H1 (cell line): ENCODE data around the gene AOPEP. TPM values are rescaled to one million over a fixed set of nuclear protein-coding genes. Genes with fewer than 3 reads are reported as not detected.

Experiments used
- CTCF ChIA-PET: fragments of 300-600 bp; sonication (Branson Sonifier 250); formaldehyde crosslinking; loops from one replicate; lab custom pipeline; 2021; ENCODE audit not compliant: partially characterized antibody; lab: Charles Lee
- POLR2A ChIA-PET: fragments of 300-600 bp; sonication (Branson Sonifier 250); formaldehyde crosslinking; loops from one replicate; lab custom pipeline; 2021; ENCODE audit warnings: inconsistent platforms; ENCODE audit not compliant: partially characterized antibody; lab: Charles Lee
- DNase-seq, 2 experiments: peaks; one replicate each; pipeline versions ENCODE4 v3.0.0 to v3.0.0-alpha.2; 2010 to 2022; ENCODE audit warnings: low spot score in 2 of 2, low read depth in 1 of 2, mixed read lengths in 1 of 2
- FAIRE-seq: peaks from 2 replicates; lab custom pipeline; 2011; peaks lifted over from hg19 to GRCh38; lab: Jason Lieb, UNC
- H2AFZ ChIP-seq: 2 replicates; pipeline ENCODE4 v1.8.1; 2012; ENCODE audit warnings: low read length, inconsistent platforms
- H2AK5ac ChIP-seq: 2 replicates; pipeline ENCODE4 v1.6.1; 2013; ENCODE audit warnings: low read depth, low read length
- H2BK120ac ChIP-seq: replicated peaks from 2 replicates; pipeline ENCODE3; 2013; ENCODE audit warnings: low read depth, low read length, inconsistent platforms
- H2BK12ac ChIP-seq: 2 replicates; pipeline ENCODE4 v1.6.1; 2013; ENCODE audit warnings: low read depth, low read length
- H2BK15ac ChIP-seq: 2 replicates; pipeline ENCODE4 v1.6.1; 2013; ENCODE audit warnings: low read length
- H2BK20ac ChIP-seq: 2 replicates; pipeline ENCODE4 v1.6.1; 2013; ENCODE audit warnings: low read length
- H2BK5ac ChIP-seq: 2 replicates; pipeline ENCODE4 v1.6.1; 2013; ENCODE audit warnings: low read depth, low read length
- H3K14ac ChIP-seq: 2 replicates; pipeline ENCODE4 v1.6.1; 2013; ENCODE audit warnings: inconsistent platforms; ENCODE audit not compliant: insufficient read length
- H3K18ac ChIP-seq: 2 replicates; pipeline ENCODE4 v1.6.1; 2013; ENCODE audit warnings: low read length; ENCODE audit errors: extremely low read depth
- H3K23ac ChIP-seq: 2 replicates; pipeline ENCODE4 v1.6.1; 2013; ENCODE audit warnings: inconsistent platforms; ENCODE audit not compliant: insufficient read length
- H3K23me2 ChIP-seq: 2 replicates; pipeline ENCODE4 v1.6.1; 2013; ENCODE audit warnings: low read depth, low read length
- H3K27ac ChIP-seq: 2 replicates; pipeline ENCODE4 v1.6.1; 2011; ENCODE audit warnings: low read depth, low read length, inconsistent platforms
- H3K27me3 ChIP-seq, 4 experiments: replicated peaks in 1 of 4; 1 replicate in 1 of 4; 2 replicates in 3 of 4; pipeline versions ENCODE4 v1.6.1 to v1.8.1; 2011 to 2013; ENCODE audit warnings: low read length in 3 of 4, mild to moderate bottlenecking in 3 of 4, inconsistent platforms in 2 of 4, mixed read lengths in 2 of 4, moderate library complexity in 1 of 4; ENCODE audit not compliant: control insufficient read depth in 3 of 4, insufficient read depth in 3 of 4; ENCODE audit errors: extremely low read depth in 1 of 4
- H3K36me3 ChIP-seq, 4 experiments: 2 replicates each; pipeline versions ENCODE4 v1.6.1 to v1.8.1; 2011 to 2013; ENCODE audit warnings: mild to moderate bottlenecking in 4 of 4, low read length in 3 of 4, moderate library complexity in 2 of 4, control low read depth in 1 of 4, inconsistent platforms in 1 of 4; ENCODE audit not compliant: insufficient read depth in 4 of 4, control insufficient read depth in 2 of 4
- H3K4ac ChIP-seq: replicated peaks from 2 replicates; pipeline ENCODE3; 2013; ENCODE audit warnings: low read length, low read depth, mixed read lengths, inconsistent platforms; ENCODE audit not compliant: insufficient read length
- H3K4me1 ChIP-seq, 4 experiments: replicated peaks in 1 of 4; 1 replicate in 1 of 4; 2 replicates in 3 of 4; pipeline versions ENCODE4 v1.6.1 to v1.8.1; 2011 to 2013; ENCODE audit warnings: low read length in 3 of 4, inconsistent platforms in 2 of 4, mixed read lengths in 1 of 4; ENCODE audit not compliant: insufficient read depth in 4 of 4, control insufficient read depth in 3 of 4
- H3K4me2 ChIP-seq, 2 experiments: 2 replicates each; pipeline versions ENCODE4 v1.6.1 to v1.8.1; 2011 to 2013; ENCODE audit warnings: low read depth in 2 of 2, low read length in 2 of 2, control low read depth in 1 of 2, inconsistent platforms in 1 of 2, mild to moderate bottlenecking in 1 of 2; ENCODE audit not compliant: insufficient read depth in 1 of 2
- H3K4me3 ChIP-seq, 4 experiments: fragments of 200-600, 300-600 bp in 1 of 4; sonication (generic), shearing (Covaris generic), sonication (Bioruptor Twin) in 1 of 4; 2 replicates each; pipeline versions ENCODE4 v1.5.1 to v1.8.1; 2011 to 2016; ENCODE audit warnings: low read length in 4 of 4, low read depth in 3 of 4, control low read depth in 2 of 4, inconsistent platforms in 2 of 4, mild to moderate bottlenecking in 2 of 4, mixed read lengths in 1 of 4, moderate library complexity in 1 of 4; ENCODE audit not compliant: insufficient read depth in 2 of 4; ENCODE audit errors: extremely low read depth in 1 of 4
- H3K56ac ChIP-seq: replicated peaks from 2 replicates; pipeline ENCODE3; 2013; ENCODE audit warnings: low read depth, mild to moderate bottlenecking, mixed read lengths, low read length, inconsistent platforms; ENCODE audit not compliant: insufficient read length
- H3K79me1 ChIP-seq: 2 replicates; pipeline ENCODE4 v1.6.1; 2013; ENCODE audit warnings: low read depth, low read length, control low read depth
- H3K79me2 ChIP-seq, 2 experiments: 2 replicates each; pipeline versions ENCODE4 v1.6.1 to v1.8.1; 2012 to 2013; ENCODE audit warnings: low read length in 2 of 2, mild to moderate bottlenecking in 2 of 2, inconsistent platforms in 1 of 2; ENCODE audit not compliant: insufficient read depth in 2 of 2, control insufficient read depth in 1 of 2
- H3K9ac ChIP-seq, 4 experiments: replicated peaks in 1 of 4; 1 replicate in 1 of 4; 2 replicates in 3 of 4; pipeline versions ENCODE4 v1.6.1 to v1.8.1; 2011 to 2013; ENCODE audit warnings: low read depth in 3 of 4, low read length in 3 of 4, control low read depth in 2 of 4, mild to moderate bottlenecking in 2 of 4, moderate library complexity in 2 of 4, inconsistent platforms in 1 of 4; ENCODE audit errors: extremely low read depth in 1 of 4
- H3K9me3 ChIP-seq, 2 experiments: 2 replicates each; pipeline versions ENCODE4 v1.6.1 to v1.8.1; 2012 to 2013; ENCODE audit warnings: mild to moderate bottlenecking in 2 of 2, moderate library complexity in 2 of 2, control low read depth in 1 of 2, inconsistent platforms in 1 of 2, low read depth in 1 of 2, low read length in 1 of 2, mixed read lengths in 1 of 2; ENCODE audit not compliant: insufficient read depth in 2 of 2
- H4K20me1 ChIP-seq, 2 experiments: replicated peaks in 1 of 2; 2 replicates each; pipeline versions ENCODE3 to v1.8.1; 2011 to 2013; ENCODE audit warnings: inconsistent platforms in 2 of 2, low read length in 2 of 2, mild to moderate bottlenecking in 1 of 2; ENCODE audit not compliant: insufficient read depth in 2 of 2, control insufficient read depth in 1 of 2
- H4K5ac ChIP-seq: 2 replicates; pipeline ENCODE4 v1.6.1; 2013; ENCODE audit warnings: low read length, low read depth, mixed read lengths, inconsistent platforms; ENCODE audit not compliant: insufficient read length
- H4K8ac ChIP-seq: 2 replicates; pipeline ENCODE4 v1.8.0; 2013; ENCODE audit warnings: mild to moderate bottlenecking, moderate library complexity, low read length, inconsistent platforms; ENCODE audit not compliant: insufficient read depth; ENCODE audit errors: extremely low read depth
- H4K91ac ChIP-seq: replicated peaks from 2 replicates; pipeline ENCODE3; 2013; ENCODE audit warnings: low read length, mixed read lengths, inconsistent platforms; ENCODE audit not compliant: insufficient read length
- EP300 ChIP-seq, 2 experiments: IDR thresholded peaks; 1 replicate in 1 of 2; 2 replicates in 1 of 2; pipeline ENCODE4 v1.6.1; 2011 to 2012; ENCODE audit warnings: low read depth in 2 of 2, low read length in 2 of 2, mild to moderate bottlenecking in 2 of 2, borderline replicate concordance in 1 of 2, inconsistent platforms in 1 of 2, moderate library complexity in 1 of 2
- FOSL1 ChIP-seq: IDR thresholded peaks from 2 replicates; pipeline ENCODE4 v1.6.1; 2011; ENCODE audit warnings: mild to moderate bottlenecking, low read depth, low read length, moderate library complexity; ENCODE audit not compliant: insufficient read depth
- HDAC6 ChIP-seq: IDR thresholded peaks from one replicate; pipeline ENCODE4 v1.7.1; 2012; ENCODE audit warnings: low read depth, mild to moderate bottlenecking, inconsistent platforms, low read length, moderate library complexity
- KDM1A ChIP-seq: fragments of 200-600, 300-600 bp; sonication (generic); IDR thresholded peaks from 2 replicates; pipeline ENCODE4 v1.7.1; 2016; ENCODE audit warnings: mild to moderate bottlenecking, low read length, borderline replicate concordance
- MAFK ChIP-seq: IDR thresholded peaks from 2 replicates; pipeline ENCODE4 v1.6.1; 2012; ENCODE audit warnings: low read depth, mild to moderate bottlenecking, improper control_type of control experiment, low read length
- POU5F1 ChIP-seq: IDR thresholded peaks from 2 replicates; pipeline ENCODE4 v1.6.1; 2011; ENCODE audit warnings: low read depth, mild to moderate bottlenecking, low read length, moderate library complexity
- RFX5 ChIP-seq: IDR thresholded peaks from 2 replicates; pipeline ENCODE4 v1.6.1; 2011; ENCODE audit warnings: low read depth, low read length, improper control_type of control experiment, borderline replicate concordance
- SP4 ChIP-seq: IDR thresholded peaks from 2 replicates; pipeline ENCODE4 v1.6.1; 2012; ENCODE audit warnings: low read length, inconsistent platforms
- YY1 ChIP-seq: IDR thresholded peaks from 2 replicates; pipeline ENCODE4 v1.6.1; 2011; ENCODE audit warnings: low read depth, mild to moderate bottlenecking, low read length
- WGBS, 2 experiments: shearing (Covaris generic) in 1 of 2; methylation state at CpG; one replicate each; pipeline versions ENCODE4 v1.1.6 to v1.1.7; 2013 to 2015; ENCODE audit warnings: low lambda C conversion rate in 2 of 2, mixed read lengths in 2 of 2, inconsistent platforms in 1 of 2, low coverage in 1 of 2, missing lambda C conversion rate in 1 of 2; ENCODE audit not compliant: insufficient replicate concordance in 2 of 2, insufficient coverage in 1 of 2, insufficient read length in 1 of 2; ENCODE audit errors: extremely low coverage in 1 of 2, missing lambda C conversion rate in 1 of 2; 5-methylcytosine and 5-hydroxymethylcytosine counted together
- polyA plus RNA-seq, 7 experiments: library from polyadenylated mRNA; depleted of rRNA in 3 of 7; stranded (reverse) in 5 of 7; unstranded in 2 of 7; fragments of >200 nt in 5 of 7; fragments of 200-250 nt in 2 of 7; gene quantifications; 1 replicate in 5 of 7; 2 replicates in 1 of 7; 4 replicates in 1 of 7; pipeline versions ENCODE4 v1.2.1 to v1.2.3, GENCODE V29; 2011 to 2013; ENCODE audit warnings: missing spikeins in 2 of 7, mixed read lengths in 2 of 7
- total RNA-seq: library from RNA; stranded (reverse); fragmentation: NEBNext Ultra II Directional; extraction: Animal tissue kit (Norgen Biotek cat#: 25700); gene quantifications from 2 replicates; pipeline ENCODE4 v1.2.1, GENCODE V29; 2021
- TF ChIP-seq, protein P1 (sequence below): IDR thresholded peaks from 2 replicates; pipeline ENCODE4 v1.6.1; 2012; ENCODE audit warnings: inconsistent platforms
- TF ChIP-seq, protein P2 (sequence below), 3 experiments: IDR thresholded peaks; 1 replicate in 2 of 3; 2 replicates in 1 of 3; pipeline versions ENCODE4 v1.5.1 to v1.6.1; 2011; ENCODE audit warnings: low read length in 3 of 3, mild to moderate bottlenecking in 3 of 3, inconsistent platforms in 2 of 3, low read depth in 1 of 3, moderate library complexity in 1 of 3; ENCODE audit not compliant: insufficient read depth in 1 of 3; ENCODE audit errors: control extremely low read depth in 1 of 3

AOPEP gene
- total and polyA plus RNA-seq, 2 of the 8 experiments (the other 6 are each of a cell fraction or from before 2014, with no cell fraction given), result 6.1 to 14.3 TPM

DNA sequence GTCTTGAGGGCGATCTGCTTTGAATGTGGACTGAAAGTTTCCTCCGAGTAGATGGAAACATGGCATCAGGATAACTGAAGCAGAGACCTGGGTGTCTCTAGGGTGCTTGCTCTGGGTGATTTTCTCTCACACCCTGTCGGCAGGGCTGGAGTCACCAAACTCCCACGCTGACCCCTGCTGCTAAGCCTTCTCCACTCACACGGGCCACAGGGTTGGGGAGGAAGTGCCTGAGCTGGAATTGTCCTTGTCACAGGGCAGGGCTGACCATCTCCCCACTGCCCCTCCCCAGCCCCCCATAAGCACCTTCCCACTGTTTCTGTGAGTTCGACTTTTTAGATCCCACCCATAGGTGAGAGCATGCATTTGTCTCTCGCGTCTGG, 378.1 kb downstream of the AOPEP start:
- Histone ChIP-seq H4K91ac (no peak overlapping the region), H2BK12ac (no peak overlapping the region; the same call in 1 of the 2 replicates), H3K27ac (no peak overlapping the region), H4K20me1 (no peaks in the 10 kb centered on the region), H3K9me3 (no peaks in the 10 kb centered on the region), H3K4me2 (no peak overlapping the region)
- TF ChIP-seq FOSL1 (no peak), MAFK (no peak), YY1 (no peak), HDAC6 (no peak), RFX5 (no peak), KDM1A (no peak), EP300 (IDR thresholded peaks at IDR 0.05; ENCODE audit: borderline replicate concordance in 1 of 2, low read depth in 2 of 2, low read length in 2 of 2) (no peak), SP4 (no peak), POU5F1 (no peak)
- TF ChIP-seq, protein P1, sequence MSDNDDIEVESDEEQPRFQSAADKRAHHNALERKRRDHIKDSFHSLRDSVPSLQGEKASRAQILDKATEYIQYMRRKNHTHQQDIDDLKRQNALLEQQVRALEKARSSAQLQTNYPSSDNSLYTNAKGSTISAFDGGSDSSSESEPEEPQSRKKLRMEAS, result no peak
- TF ChIP-seq, protein P2, sequence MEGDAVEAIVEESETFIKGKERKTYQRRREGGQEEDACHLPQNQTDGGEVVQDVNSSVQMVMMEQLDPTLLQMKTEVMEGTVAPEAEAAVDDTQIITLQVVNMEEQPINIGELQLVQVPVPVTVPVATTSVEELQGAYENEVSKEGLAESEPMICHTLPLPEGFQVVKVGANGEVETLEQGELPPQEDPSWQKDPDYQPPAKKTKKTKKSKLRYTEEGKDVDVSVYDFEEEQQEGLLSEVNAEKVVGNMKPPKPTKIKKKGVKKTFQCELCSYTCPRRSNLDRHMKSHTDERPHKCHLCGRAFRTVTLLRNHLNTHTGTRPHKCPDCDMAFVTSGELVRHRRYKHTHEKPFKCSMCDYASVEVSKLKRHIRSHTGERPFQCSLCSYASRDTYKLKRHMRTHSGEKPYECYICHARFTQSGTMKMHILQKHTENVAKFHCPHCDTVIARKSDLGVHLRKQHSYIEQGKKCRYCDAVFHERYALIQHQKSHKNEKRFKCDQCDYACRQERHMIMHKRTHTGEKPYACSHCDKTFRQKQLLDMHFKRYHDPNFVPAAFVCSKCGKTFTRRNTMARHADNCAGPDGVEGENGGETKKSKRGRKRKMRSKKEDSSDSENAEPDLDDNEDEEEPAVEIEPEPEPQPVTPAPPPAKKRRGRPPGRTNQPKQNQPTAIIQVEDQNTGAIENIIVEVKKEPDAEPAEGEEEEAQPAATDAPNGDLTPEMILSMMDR (IDR thresholded peaks at IDR 0.05; ENCODE audit: control extremely low read depth in 1 of 3, insufficient read depth in 1 of 3, low read depth in 1 of 3, low read length in 3 of 3), result no peak
- TF ChIP-seq, all 59 proteins: peak for 0
- Histone ChIP-seq H3K27me3 (no peaks in the 10 kb centered on the region), H3K18ac (no peak overlapping the region), H4K5ac (no peak overlapping the region), H2BK120ac (no peak overlapping the region), H3K36me3 (peaks cover 0 to 4% (median 0%) of the 10 kb centered on the region in 4 experiments; a peak in 1 of 8 replicates), H3K79me2 (no peaks in the 10 kb centered on the region), H3K23me2 (peaks cover 2% of the 10 kb centered on the region; the same call in 1 of the 2 replicates), H2BK5ac (no peak overlapping the region), H3K56ac (no peak overlapping the region), H3K9ac (no peak overlapping the region), H3K79me1 (no peaks in the 10 kb centered on the region), H2AK5ac (no peak overlapping the region), H4K8ac (no peak overlapping the region), H3K14ac (no peak overlapping the region), H3K23ac (no peak overlapping the region), H3K4me3 (no peak overlapping the region), H3K4ac (no peak overlapping the region), H2AFZ (no peak overlapping the region), H2BK20ac (no peak overlapping the region), H2BK15ac (no peak overlapping the region), H3K4me1 (peaks cover 0 to 8% (median 2%) of the 10 kb centered on the region in 4 experiments; a peak in 5 of 7 replicates)
- DNase-seq, result no peak
- FAIRE-seq, result no peak
- 92% methylated on average over 8 of the region's 8 CpGs; no CpG with 5 or more reads in 1 of the 2 experiments for WGBS, 2 experiments
- CTCF ChIA-PET, result interaction anchor here (0.7 to 1.0 kb wide), 2 partner anchors 11 to 25 kb away, joined by 3 to 4 read pairs; no protein-coding TSS in a partner anchor
- POLR2A ChIA-PET, result no interaction called here
